GM23338 (cell line): ENCODE measurements around the gene ACVR1C.

ENCODE experiments used
- CREB1 ChIP-seq: fragments of 250-450 bp; sonication (Bioruptor Pico); IDR thresholded peaks from 2 replicates; pipeline ENCODE4 v1.5.0; 2020; ENCODE audit warnings: low read depth, mild to moderate bottlenecking, moderate library complexity
- EZH2 ChIP-seq: fragments of 200-600 bp; sonication (generic); IDR thresholded peaks from one replicate; pipeline ENCODE4 v1.8.0; 2017; ENCODE audit warnings: antibody characterized with exemption, mild to moderate bottlenecking, low read depth; ENCODE audit not compliant: unreplicated experiment
- EZH2phosphoT487 ChIP-seq: fragments of 200-600 bp; sonication (generic); IDR thresholded peaks from one replicate; pipeline ENCODE4 v1.8.1; 2018; ENCODE audit warnings: antibody characterized with exemption; ENCODE audit not compliant: unreplicated experiment
- JUNB ChIP-seq: IDR thresholded peaks from one replicate; pipeline ENCODE4 v1.6.1; 2016; ENCODE audit warnings: antibody characterized with exemption; ENCODE audit not compliant: unreplicated experiment
- POLR2AphosphoS5 ChIP-seq: IDR thresholded peaks from 2 replicates; pipeline ENCODE4 v1.6.1; 2016; ENCODE audit warnings: antibody characterized with exemption, low read depth
- REST ChIP-seq: IDR thresholded peaks from one replicate; pipeline ENCODE4 v1.6.1; 2018; ENCODE audit warnings: antibody characterized with exemption; ENCODE audit not compliant: unreplicated experiment
- ZNF331 ChIP-seq: fragments of 250-450 bp; sonication (Bioruptor Pico); IDR thresholded peaks from 2 replicates; pipeline ENCODE4 v1.5.0; 2020; ENCODE audit warnings: low read depth, mild to moderate bottlenecking, moderate library complexity
- TF ChIP-seq, protein P1 (sequence below), 2 experiments: fragments of 200-600 bp in 1 of 2; sonication (generic) in 1 of 2; conservative IDR thresholded peaks; 2 replicates each; pipeline versions ENCODE4 v1.5.1 to v1.6.1; 2016 to 2017; ENCODE audit warnings: antibody characterized with exemption in 2 of 2, low read depth in 2 of 2, mild to moderate bottlenecking in 2 of 2, moderate library complexity in 1 of 2

- no peak for TF ChIP-seq EZH2
- TF ChIP-seq, protein P1, sequence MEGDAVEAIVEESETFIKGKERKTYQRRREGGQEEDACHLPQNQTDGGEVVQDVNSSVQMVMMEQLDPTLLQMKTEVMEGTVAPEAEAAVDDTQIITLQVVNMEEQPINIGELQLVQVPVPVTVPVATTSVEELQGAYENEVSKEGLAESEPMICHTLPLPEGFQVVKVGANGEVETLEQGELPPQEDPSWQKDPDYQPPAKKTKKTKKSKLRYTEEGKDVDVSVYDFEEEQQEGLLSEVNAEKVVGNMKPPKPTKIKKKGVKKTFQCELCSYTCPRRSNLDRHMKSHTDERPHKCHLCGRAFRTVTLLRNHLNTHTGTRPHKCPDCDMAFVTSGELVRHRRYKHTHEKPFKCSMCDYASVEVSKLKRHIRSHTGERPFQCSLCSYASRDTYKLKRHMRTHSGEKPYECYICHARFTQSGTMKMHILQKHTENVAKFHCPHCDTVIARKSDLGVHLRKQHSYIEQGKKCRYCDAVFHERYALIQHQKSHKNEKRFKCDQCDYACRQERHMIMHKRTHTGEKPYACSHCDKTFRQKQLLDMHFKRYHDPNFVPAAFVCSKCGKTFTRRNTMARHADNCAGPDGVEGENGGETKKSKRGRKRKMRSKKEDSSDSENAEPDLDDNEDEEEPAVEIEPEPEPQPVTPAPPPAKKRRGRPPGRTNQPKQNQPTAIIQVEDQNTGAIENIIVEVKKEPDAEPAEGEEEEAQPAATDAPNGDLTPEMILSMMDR (conservative IDR thresholded peaks at IDR 0.05; ENCODE audit: low read depth in 2 of 2) = no peak
- no peak for TF ChIP-seq POLR2AphosphoS5
- no peak for TF ChIP-seq REST
- no peak for TF ChIP-seq EZH2phosphoT487
- TF ChIP-seq CREB1 = no peak
- no peak for TF ChIP-seq ZNF331
- no peak for TF ChIP-seq JUNB
These were observed 141.4 kb downstream of the ACVR1C start for GRCh38 chr2:157487271-157487610.
